ENCODE results near the gene PSME3. TPM values are rescaled to one million over a fixed set of nuclear protein-coding genes. Genes with fewer than 3 reads are reported as not detected.
"Not testable (repeated sequence)": the region's sequence is repeated elsewhere in the genome, so short reads cannot be mapped to it uniquely, and the experiment has no call there.

The PSME3 gene
- total and polyA plus RNA-seq, 12 donors: 18.5 to 149 (median 79.9) TPM

- H3K36me3 ChIP-seq (replicated peaks in 1 of 2): no peaks in the 10 kb centered on the region
- peak overlapping the region in 1 of 5 donors; percentile 24 for H3K27ac ChIP-seq
- DNase-seq: no peak
- no peaks in the 10 kb centered on the region for H3K27me3 ChIP-seq
- H3K9me3 ChIP-seq (replicated peaks in 1 of 3): no peaks in the 10 kb centered on the region
- WGBS, 4 donors: 71 to 79% (median 75%) methylated on average over 5 of the region's 5 CpGs
- intact Hi-C loops (cut with DNase I): no loop called here
- H3K4me3 ChIP-seq: peak overlapping the region in 2 of 4 donors; percentile 6 to 56
- peaks cover 14 to 37% of the 10 kb centered on the region in 2 donors for H3K4me1 ChIP-seq (replicated peaks in 1 of 2)
- TF ChIP-seq POLR2A (IDR thresholded peaks at IDR 0.05) (no peak), CTCF (IDR thresholded peaks at IDR 0.05) (no peak)
These were observed 20.4 kb downstream of the PSME3 start for GRCh38 chr17:42853597-42853967.

- peaks cover 14 to 37% of the 10 kb centered on the region in 2 donors for H3K4me1 ChIP-seq (replicated peaks in 1 of 2)
- H3K9me3 ChIP-seq (replicated peaks in 1 of 3): no peaks in the 10 kb centered on the region
- no peaks in the 10 kb centered on the region for H3K27me3 ChIP-seq
- H3K4me3 ChIP-seq: peak overlapping the region in 2 of 4 donors; percentile 6 to 56
- H3K27ac ChIP-seq: peak overlapping the region in 1 of 5 donors; percentile 24
- TF ChIP-seq POLR2A (IDR thresholded peaks at IDR 0.05) (no peak), CTCF (IDR thresholded peaks at IDR 0.05) (no peak)
- 79 to 84% (median 80%) methylated on average over 11 to 15 of the region's 15 CpGs for WGBS, 4 donors
- intact Hi-C loops (cut with DNase I): no loop called here
- no peaks in the 10 kb centered on the region for H3K36me3 ChIP-seq (replicated peaks in 1 of 2)
- DNase-seq: no peak
These were observed 21.0 kb downstream of the PSME3 start for GRCh38 chr17:42853968-42854790.

GRCh38 chr17:42855048-42855596, 21.9 kb downstream of the PSME3 start:
- H3K9me3 ChIP-seq (replicated peaks in 1 of 3): no peaks in the 10 kb centered on the region
- intact Hi-C loops (cut with DNase I): no loop called here
- H3K27ac ChIP-seq: no peak overlapping the region
- TF ChIP-seq POLR2A (IDR thresholded peaks at IDR 0.05): no peak
- no peak for TF ChIP-seq CTCF (IDR thresholded peaks at IDR 0.05)
- no peaks in the 10 kb centered on the region for H3K27me3 ChIP-seq
- H3K4me1 ChIP-seq (replicated peaks in 1 of 2): peaks cover 13 to 29% of the 10 kb centered on the region in 2 donors
- no peak overlapping the region for H3K4me3 ChIP-seq
- H3K36me3 ChIP-seq (replicated peaks in 1 of 2): no peaks in the 10 kb centered on the region
- 75 to 81% (median 77%) methylated on average over 4 to 8 of the region's 8 CpGs for WGBS, 4 donors
- peak in 1 of 7 donors; percentile 16 for DNase-seq

GRCh38 chr17:42856093-42856492, 22.9 kb downstream of the PSME3 start:
- 80 to 95% (median 91%) methylated on average over 5 to 8 of the region's 8 CpGs for WGBS, 4 donors
- H3K27ac ChIP-seq; intact Hi-C loops (cut with DNase I); H3K4me3 ChIP-seq; H3K27me3 ChIP-seq; DNase-seq; H3K36me3 ChIP-seq (replicated peaks in 1 of 2); H3K9me3 ChIP-seq (replicated peaks in 1 of 3): not testable (repeated sequence)
- peaks cover 4 to 24% of the 10 kb centered on the region in 2 donors for H3K4me1 ChIP-seq (replicated peaks in 1 of 2)

- intact Hi-C loops (cut with DNase I); H3K4me3 ChIP-seq; H3K9me3 ChIP-seq (replicated peaks in 1 of 3); H3K36me3 ChIP-seq (replicated peaks in 1 of 2); H3K27me3 ChIP-seq; DNase-seq; H3K27ac ChIP-seq: not testable (repeated sequence)
- peaks cover 4 to 24% of the 10 kb centered on the region in 2 donors for H3K4me1 ChIP-seq (replicated peaks in 1 of 2)
- WGBS, 4 donors: 84 to 94% (median 90%) methylated on average over 5 to 6 of the region's 8 CpGs
These were observed 23.3 kb downstream of the PSME3 start for GRCh38 chr17:42856516-42856915.
